HG03575 (cell line): ENCODE results near the gene POLN.

Experiments
- ATAC-seq: cut with Tn5 transposase; IDR thresholded peaks from one replicate; pipeline ENCODE4 v1.9.1; 2021; ENCODE audit not compliant: unreplicated experiment, insufficient number of reproducible peaks, low FRiP score; ENCODE audit errors: extremely low read depth

The POLN gene

DNA sequence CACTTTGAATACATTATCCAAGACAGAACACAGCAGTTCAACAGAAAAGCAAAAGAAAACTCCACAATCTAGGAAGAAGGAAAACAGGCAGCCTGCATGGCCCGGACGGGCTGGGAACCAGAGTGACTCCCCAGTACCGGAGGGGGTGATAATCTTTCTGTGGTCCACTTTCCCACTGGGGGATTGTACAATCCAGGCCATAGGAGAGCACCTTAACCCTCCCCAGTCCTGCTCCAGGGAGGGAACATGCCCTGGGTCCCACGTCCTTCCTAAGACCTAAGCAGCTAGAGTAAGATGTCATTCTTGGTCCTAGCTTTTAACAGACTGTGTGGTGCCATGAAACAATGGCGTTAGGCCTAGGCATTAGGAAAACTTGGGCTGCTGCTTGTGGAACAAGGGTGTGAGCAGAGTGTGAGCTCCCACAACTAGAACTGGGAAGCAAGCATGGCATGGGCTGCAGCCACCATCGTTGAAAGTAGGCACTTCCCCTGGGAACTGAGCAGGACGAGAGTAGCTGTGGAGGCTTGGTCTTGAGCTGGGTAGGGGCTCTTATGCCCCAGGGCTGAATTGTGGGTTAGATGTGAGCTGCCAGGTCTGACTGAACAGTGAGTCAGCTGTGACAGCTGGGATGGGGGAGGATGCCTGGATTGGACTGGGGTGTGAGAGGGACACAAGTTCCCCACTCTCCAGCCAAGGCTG is 140.4 kb downstream of the POLN start:
- no peak for ATAC-seq

DNA sequence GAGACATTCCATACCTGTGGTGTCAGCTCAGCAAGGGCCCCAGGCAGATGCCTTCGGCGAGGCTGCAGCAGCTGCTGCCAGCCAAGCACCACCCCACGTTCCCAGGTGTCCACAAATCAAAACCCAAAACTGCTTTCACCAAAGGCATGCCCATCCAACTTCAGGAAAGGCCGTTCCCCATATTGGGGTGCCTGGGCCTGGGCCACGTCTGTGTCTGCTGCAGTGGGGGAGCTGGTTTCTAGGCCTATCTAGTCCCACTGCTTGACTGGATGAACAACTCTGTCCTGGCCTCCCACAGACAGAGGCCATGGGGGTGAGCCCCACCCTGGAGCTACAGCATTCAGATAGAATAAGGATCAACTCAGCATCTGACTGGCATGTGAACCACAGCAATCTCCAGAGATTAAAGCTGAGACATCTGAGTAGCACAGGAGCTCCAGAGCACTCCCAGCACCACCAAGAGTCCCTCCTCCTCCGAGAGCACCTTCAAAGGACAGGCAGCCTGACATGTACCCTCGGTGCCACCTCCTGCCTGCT is 145.8 kb downstream of the POLN start:
- no peak for ATAC-seq

DNA sequence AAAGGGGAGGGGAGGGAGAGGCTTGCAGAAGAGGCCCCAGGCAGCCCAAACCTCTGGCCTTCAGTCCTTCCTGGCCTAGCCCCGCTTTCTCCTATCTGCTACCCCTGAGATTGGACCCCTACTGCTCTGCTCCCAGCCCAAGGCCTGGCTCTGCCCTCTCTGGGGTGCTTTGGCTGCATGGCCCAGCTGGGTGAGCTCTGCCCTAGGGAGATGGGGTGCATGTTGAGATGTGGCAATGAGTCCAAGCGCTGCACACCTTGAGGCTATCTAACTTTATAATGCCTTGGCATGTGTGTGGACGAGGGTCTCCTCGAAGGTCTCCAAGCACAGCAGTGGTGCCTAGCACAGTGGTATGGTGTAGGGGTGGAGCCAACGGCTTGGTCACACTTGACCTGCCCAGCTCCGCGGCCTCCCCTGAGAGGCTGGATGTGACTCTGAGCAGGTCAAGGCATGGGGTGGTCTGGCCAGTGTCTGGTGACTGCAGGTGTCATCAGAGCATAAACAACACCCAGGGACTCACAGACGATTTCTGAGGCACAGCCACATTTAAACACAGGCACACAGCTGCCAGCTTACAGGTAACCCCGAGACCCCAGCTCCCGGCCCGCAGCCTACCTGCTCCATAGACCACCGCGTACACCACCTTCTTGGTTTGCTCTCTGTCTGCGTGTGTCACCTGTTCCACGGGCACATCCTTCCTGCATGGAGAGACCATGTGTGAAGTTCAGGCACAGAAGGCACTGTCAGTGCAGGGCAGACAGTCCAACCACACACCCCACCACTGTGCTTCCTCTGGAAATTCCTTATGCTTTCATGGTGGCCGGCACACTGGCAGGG is 146.5 kb downstream of the POLN start:
- ATAC-seq = no peak

GRCh38 chr4:2094545-2094944 is 147.4 kb downstream of the POLN start:
- no peak for ATAC-seq

GRCh38 chr4:2093265-2093664 is 148.7 kb downstream of the POLN start:
- ATAC-seq = no peak

GRCh38 chr4:2092669-2093053 is 149.3 kb downstream of the POLN start:
- no peak for ATAC-seq

DNA sequence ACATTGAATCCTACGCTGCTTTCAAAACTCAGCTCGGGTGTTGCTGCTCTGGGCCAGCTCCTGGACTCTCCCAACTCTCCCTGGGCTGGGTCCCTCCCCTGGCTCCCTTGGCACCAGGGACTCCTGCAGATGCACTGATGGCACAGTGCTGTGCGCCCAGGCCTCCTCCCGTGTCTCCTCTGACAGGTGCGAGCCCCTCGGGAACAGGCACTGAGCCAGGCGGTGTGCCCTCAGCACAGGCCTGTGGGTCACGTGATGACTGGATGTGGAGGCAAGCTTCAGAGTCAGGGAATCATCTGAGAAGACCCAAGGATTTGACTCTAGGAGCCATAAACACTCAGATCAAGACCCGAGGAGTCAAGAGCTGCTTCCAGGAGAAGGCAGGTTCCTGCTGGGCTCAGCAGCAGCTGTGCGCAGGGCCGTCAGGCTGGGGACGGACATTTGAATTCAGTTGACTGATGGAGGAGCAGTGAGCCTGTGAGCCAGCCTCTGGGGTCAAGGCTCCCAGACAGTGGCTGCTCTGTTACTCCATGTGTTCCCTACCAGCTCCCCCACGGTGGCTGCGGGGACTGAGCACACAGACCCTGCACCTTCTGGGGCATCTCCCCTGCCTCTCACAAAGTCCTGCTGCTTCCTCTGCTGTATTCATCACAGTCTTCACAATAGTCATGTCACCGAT is 149.8 kb downstream of the POLN start:
- no peak for ATAC-seq

DNA sequence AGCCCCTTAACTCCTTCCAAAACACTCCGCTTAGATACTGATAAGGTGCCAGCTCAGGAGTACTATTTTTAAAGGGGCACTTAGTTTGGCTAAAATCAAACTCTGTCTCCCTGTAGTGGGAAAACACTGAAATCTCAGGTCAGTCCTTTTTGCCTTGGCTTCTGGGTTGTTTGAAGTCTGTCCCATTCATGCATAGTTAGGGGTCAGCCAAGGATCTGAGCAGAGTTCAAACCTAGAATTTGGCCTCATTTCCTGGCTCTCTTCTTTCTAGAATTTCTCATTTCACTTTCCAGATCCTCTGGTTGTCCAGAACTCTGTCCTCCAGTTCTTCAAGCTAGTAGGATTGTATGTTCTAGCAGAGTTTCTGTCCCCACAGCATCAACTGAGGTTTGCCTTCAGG is 151.3 kb downstream of the POLN start:
- ATAC-seq = no peak

- ATAC-seq = no peak
Measured at GRCh38 chr4:2089222-2089621, 152.7 kb downstream of the POLN start.

DNA sequence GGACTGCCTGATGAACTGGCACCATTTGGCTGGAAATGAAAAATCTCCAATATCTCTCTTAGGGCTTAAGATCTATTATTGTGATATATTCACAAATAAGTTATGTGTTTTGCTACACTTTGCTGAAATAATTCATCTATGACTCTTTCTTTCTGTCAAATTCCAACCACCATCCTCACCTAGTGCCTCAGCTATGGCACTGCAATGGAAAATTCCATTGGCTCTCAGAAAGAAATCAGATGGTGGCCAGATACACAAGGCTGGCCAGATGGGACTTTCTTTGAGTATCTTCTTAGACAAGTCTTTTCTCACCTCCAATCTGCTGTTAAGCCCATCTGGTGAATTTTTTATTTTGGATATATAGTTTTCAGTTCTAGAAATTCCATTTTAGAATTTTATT is 154.8 kb downstream of the POLN start:
- no peak for ATAC-seq

GRCh38 chr4:2085496-2085901 is 156.4 kb downstream of the POLN start:
- ATAC-seq = no peak

- ATAC-seq = no peak
Measured at GRCh38 chr4:2084316-2084715, 157.6 kb downstream of the POLN start.

GRCh38 chr4:2083826-2084160 is 158.1 kb downstream of the POLN start:
- ATAC-seq = no peak

GRCh38 chr4:2083116-2083825 is 158.7 kb downstream of the POLN start:
- no peak for ATAC-seq

DNA sequence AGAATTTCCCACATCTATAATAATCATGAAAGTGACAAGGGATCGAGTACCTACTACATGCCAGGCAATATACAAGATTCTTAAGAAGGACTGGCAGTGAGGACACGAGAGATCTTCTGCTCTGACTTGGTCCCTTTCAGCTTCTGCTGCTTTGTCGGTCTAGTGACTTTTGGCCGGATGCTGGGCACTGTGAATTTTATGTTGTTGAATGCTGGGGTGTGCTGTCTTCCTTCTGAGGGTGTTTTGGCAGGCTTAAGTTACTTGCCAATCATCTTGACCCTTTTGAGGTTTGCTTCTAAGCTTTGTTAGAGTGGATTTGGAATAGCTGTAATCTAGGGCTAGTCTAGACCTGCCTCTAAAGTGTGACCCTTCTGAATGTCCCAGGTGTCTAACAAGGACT is 159.3 kb downstream of the POLN start:
- no peak for ATAC-seq

DNA sequence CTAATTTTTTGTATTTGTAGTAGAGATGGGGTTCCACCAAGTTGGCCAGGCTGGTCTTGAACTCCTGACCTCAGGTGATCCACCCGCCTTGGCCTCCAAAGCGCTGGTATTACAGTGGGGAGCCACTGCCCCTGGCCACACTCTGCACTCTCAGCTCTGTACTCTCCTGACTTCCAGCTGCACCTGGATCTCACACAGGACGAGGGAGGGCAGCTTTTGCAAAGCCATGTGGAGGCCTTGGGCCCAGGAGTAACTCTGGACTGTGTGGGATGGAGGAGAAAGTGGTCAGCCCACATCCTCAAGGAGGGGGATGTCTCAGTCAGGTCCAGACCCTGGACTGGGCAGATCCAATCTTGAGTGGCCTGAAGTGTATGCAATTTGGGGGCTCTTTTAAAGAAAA is 159.8 kb downstream of the POLN start:
- no peak for ATAC-seq

DNA sequence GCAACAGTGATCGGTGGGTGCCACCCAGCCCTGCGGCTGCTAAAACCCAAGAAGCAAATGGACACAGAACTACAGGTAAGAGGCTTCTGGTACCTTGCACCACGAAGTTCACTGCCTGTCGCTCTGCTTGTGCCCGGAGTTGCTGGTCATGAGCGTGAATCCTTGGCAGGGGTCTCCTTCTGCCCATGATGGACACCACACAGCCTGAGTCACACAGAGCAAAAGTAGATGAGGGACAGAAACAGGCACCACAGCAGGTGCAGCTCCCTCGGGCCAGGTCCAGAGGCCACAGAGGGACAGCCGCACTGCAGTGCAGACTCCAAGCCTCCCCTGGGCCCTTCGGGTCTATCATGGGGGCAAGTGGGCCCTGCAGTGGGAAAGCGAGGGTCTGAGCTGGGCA is 160.4 kb downstream of the POLN start:
- no peak for ATAC-seq

DNA sequence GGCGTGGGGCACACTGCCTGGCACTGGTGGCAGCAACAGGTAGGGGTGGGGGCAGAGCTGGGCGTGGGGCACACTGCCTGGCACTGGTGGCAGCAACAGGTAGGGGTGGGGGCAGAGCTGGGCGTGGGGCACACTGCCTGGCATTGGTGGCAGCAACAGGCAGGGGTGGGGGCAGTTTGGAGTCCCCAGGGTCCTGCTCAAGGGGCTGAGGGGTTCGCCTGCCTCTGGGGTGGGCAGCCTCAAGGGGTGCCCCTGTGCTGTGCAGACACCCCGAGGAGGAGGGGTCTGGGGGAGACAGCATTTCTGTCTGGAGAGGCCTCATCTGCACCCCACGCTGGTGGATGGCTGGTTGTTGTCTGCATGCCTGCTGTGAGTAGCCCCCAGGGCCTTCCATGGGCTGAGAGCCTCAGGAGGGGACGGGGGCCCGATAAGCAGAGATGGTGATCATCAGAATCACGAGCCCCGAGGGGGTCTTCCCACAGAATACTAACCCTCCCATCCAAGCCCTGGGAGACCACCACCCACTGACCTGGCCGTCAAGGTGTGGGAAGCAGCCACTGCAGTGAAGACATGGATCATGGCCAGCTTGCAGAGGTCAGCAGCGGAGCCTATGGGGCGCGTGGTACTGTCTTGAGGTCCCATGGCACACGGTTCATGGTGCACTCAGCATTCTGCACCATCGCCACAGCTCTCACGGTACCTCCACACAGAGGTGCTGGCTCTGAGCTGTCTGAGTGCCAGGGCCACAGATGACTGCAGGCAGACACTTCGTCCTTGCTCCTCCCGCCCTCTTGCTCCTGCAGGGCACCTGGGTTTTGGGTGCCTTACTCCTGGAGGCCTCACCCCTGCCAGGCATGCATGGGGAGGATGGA is 161.3 kb downstream of the POLN start:
- no peak for ATAC-seq
